HUDEP-2 (cell line): ENCODE measurements around the gene COX11.
A peak's percentile ranks its signal among the peaks of the same experiment; 100 is the strongest.

ENCODE experiments used
- DNase-seq, 76 experiments: peaks; one replicate each; lab custom pipeline; 2025; ENCODE audit not compliant: unreplicated experiment in 76 of 76; lab: John Stamatoyannopoulos, UW

COX11 gene

DNA sequence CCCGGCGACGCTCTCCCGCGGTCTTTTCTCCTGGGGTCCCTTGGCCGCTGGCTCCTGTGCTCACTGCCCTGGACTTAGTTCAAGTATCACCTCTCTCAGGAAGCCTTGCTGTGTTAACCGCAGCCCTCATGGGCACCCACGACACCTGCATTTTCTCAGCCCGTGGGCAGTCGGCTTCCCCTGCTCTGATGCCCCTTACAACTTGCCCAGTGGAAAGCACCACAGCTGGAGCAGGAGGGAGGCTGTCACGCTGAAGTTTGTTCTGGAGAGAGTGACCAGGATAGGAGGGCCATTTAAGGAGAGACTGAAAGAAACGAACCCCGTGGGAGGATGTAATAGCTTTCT, 506 bp upstream of the COX11 start:
- DNase-seq = peak in 9 of 76 experiments; percentile 24 to 60 (median 45)

DNA sequence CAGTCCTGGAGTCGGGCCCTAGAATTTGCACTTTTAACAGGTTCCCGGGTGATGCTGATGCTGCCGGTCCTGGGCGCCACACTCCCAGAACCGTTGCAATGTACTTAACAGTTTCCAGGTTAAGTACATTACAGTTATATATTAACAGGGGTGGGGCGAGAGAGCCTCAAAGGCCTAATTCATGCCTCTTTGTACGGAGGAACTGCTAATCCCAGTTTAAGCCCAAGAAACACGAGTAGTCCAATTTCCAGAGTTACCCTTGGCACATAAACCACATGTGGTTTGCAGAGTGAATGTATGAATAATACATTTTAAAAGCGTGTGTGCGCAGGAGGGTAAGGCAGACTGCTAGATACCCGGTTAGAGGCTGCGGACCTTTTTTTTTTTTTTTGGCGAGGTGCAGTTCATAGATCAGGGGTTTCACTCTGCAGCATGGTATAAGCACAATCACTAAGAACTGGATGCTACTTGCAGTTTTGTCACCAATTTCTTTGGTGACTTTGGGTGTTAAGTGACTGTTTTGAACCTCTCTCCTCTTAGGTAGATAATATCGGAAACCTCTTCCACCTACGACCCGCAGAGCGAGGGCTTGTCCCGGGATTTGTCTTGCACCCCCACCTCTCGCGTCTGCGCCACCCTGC, 713 bp downstream of the COX11 start:
- DNase-seq = peak in 9 of 76 experiments; percentile 2 to 44 (median 35)

DNA sequence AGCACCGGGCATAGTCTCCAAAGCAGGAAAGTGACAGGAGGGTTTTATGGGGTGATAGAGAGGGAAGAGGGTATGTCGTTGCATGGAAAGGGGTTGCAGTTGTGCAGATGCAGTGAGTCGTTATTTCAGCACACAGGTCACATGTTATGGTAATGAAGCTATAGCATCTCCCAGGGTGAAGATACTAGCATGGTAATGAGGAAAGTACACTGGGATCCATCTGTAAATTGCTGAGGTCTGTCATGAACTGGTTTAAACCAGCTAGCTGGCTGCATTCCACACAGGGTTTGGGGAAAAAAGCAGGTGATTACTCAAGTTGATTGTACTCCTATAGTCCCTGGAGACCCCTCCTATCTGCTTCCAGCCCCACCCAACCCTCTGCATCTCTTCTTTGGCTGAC, 11.7 kb downstream of the COX11 start:
- no peak for DNase-seq

DNA sequence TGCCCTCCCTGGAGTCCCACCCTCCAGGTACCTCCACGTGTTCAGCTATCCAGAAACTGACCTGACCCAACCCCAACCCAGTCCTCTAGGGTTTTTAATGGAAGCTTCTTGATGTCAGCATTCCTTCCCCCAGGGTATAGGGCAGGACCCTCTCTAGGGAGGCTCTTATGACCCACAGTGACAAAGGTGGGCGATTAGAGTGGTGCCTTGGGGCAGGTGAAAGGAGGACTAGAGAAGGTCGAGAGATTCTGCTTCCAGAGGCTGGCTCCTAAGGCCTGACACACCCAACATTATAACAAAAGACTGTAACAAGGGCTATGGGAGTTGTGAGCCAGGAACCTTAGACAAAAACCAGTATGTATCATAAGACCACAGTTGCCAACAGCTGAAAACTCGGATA, 17.2 kb downstream of the COX11 start:
- DNase-seq = no peak

DNA sequence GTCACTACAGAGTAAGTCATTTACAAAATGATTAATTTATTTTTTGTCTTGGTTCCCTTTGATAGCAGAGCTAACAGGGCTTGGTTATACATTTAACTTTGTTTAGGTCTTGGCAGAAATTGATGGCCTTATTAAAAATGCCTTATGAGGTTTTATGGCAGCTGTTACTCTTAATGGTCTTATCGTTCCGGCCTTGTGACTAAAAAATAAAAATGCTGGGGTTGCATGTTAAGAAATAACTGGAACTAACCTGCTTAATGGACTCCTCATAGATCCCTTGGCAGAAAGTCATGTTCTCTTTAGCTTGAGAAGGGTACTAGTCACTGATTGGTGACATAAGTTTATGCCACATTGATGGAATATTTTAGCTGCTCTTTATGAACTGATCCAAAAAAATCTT, 18.3 kb downstream of the COX11 start:
- no peak for DNase-seq

DNA sequence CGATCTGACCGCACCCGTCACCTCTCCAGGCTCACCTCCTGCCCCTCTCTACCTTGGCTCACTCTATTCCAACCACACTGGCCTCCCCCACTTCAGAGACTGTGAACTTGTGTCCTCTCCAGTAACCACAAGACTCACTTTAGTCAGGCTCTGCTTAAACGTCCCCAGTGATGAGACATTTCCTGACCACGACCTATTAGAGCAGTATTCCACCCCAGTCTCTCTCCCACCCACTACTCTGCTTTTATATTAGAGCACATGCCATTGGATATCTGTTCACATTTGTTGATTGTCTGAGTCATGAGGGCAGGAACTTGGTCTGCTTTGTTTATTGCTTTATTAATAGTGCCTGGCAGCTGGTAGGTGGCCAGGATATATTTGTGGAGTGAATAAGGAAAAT, 20.1 kb downstream of the COX11 start:
- DNase-seq = peak in 1 of 76 experiments; percentile 15

DNA sequence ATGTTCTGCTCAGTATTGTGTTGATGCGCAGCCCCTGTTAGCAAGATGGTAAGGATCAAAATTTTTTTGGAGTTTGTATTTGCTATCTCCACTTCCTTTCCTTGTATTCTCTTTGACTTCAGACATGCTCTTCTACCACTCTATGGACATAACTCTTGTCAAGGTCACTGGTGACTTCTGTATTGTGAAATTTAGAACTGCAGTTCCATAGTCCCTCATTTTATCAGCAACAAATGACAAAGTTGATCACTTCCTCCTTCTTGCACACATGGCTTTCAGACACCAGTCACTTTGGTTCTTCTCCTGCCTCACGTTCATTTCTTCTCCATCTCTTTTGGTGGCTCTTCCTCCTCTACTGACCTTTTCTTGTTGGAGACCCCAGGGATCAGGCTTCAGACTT, 21.1 kb downstream of the COX11 start:
- no peak for DNase-seq

DNA sequence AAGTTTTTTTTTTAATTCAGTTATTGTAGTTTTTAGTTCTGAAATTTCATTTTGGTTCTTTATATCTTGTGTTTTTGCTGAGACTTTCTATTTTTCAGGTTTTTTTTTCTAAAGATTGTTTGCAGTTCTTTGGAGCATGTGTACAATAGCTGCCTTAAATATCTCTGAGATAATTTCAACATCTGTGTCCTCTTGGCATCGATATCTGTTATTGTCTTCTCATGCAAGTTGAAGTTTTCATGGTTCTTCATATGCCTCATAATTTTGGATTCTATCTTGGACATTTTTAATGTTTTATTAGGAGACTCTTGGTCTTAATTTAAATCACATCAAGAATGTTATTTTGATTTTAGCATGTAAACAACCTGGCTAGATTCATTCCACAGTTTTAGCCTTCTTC, 22.8 kb downstream of the COX11 start:
- peak in 1 of 76 experiments; percentile 10 for DNase-seq

DNA sequence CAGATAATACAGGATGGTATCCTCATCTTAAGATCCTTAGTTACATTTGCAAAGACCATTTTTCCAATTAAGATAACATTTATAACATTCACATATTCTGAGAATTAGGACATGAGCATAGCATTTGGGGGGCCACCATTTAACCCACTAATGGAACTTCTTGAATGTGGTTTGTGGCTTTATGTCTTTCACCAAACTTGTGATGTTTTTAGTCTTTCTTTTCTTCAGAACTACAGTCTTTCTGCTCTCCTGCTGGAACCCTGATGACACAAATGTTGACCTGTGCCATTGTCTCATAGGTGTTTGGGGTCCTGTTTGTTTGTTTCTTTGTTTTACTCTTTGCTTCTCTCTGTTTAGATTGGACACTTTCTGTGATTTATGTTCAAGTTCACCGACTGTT, 23.2 kb downstream of the COX11 start:
- no peak for DNase-seq

DNA sequence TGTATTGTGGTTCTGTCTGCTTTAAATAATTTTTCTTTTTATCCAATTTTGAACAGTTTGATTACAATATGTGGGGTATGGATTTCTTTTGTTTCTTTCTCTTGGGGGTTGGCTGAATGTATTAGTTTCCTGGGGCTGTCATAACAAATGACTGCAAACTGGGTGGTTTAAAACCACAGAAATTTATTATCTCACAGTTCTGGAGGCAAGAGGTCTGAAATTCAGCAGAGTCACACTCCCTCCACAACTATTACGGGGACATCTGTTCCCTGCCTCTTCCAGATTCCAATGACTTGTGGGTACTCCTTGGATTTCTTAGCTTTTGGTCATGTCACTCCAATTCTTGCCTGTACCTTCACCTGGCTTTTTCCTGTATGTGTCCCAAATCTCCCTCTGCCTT, 23.7 kb downstream of the COX11 start:
- DNase-seq = no peak

DNA sequence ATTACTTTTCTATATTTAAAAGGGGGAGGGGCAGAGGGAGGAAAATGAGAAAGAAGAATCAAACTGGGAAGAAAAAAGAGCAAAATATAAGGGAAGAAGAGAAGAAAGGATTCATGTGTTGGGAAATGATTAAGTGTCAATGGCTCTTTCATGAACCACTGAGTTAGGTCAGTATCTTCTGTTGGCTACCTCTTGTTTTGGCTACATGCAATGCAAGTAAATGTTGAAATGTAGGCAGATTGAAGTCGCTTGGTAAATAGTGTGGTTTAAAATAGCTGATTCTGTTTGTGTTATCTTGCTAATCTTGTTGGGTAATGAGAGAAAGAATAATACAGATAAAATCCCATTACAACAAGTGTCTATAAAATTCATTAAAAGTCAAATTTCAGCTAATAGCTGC, 27.2 kb downstream of the COX11 start:
- no peak for DNase-seq

DNA sequence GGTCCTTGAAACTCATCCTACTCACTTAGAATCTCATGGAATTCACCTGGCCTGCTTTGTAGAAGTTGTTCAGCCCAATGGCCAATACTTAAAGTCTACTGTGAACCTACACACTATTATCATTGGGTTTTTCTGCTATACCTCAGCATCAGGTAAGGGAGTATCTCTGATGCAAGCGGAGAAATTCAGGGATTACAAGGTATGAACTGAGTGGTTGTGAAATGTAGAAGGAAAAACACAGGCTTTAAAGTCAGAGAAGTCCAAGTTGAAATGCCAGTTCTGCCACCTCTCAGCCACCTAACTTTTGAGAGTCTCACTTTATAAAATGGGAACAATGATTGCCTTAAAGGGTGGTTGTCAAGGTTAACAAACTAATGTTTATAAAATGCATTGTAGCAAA, 31.0 kb downstream of the COX11 start:
- DNase-seq = no peak

DNA sequence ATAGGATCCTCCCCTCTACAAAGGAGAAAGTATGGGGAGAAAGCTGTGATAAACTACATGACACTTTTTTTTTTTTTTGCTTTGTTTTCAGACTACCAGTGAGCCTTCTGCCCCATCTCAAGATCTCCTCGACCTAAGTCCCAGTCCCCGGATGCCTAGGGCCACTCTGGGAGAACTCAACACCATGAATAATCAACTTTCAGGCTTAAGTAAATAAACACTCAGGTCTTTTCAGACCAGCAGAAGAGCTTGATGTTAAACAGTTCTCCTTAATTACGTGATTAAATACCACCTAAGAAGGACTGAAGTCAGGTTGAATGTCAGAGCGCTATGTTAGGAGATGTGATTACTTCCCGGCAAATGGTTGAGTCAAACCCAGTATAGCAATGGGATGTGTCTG, 31.4 kb downstream of the COX11 start:
- no peak for DNase-seq

DNA sequence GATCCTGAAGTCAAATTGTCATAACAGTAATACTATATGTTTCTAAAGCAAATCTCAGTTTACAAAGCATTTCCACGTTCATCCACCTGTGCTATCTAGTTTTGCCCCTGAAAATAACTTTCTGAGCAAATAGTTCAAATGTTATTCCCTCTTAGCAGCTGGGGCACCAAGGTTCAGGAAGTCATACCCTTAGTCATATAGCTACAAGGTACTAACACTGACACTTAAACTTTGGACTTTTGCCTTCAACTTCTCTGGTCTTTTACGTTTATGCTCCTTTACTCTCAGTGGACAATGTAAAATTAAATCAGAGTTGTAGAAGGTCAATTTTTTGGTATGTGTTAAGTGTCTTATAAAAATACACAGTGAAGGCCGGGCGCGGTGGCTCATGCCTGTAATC, 33.0 kb downstream of the COX11 start:
- DNase-seq = no peak

DNA sequence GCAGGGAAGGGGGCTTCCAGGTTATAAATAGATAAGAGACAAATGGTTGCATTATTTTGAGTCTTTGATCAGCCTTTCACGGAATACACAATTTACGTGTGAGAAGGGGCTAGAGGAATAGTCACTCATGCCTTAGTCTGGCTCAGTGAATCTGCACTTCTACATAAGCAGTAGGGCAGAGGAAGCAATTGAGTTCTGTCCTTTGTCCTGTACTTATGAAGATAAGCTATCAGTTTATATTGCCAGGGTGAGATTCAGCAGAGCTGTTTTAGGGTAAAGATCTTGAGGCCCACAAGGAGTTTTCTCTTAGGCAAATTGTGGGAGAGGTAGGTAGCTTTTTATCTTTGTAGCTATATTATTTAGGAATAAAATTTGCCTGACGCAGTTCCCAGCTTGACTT, 34.5 kb downstream of the COX11 start:
- no peak for DNase-seq

DNA sequence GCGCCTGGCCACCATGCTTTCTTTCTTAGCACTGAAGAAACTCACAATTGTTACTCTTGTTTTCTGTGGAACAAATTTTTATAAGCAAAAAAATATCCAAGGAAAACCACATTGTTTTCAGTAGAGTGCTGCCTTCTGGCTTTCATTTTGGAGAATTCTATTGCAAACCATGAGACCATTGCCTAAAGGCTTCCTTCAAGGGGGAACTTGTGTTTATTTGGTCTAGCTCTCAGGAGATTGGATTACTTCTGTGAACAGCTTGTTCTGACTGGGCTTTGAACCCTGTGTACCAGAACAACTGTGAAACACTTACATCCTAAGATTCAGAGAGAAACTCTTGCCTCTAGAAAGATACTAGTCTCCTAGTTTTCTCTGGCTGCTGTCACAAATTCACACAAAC, 35.7 kb downstream of the COX11 start:
- no peak for DNase-seq

DNA sequence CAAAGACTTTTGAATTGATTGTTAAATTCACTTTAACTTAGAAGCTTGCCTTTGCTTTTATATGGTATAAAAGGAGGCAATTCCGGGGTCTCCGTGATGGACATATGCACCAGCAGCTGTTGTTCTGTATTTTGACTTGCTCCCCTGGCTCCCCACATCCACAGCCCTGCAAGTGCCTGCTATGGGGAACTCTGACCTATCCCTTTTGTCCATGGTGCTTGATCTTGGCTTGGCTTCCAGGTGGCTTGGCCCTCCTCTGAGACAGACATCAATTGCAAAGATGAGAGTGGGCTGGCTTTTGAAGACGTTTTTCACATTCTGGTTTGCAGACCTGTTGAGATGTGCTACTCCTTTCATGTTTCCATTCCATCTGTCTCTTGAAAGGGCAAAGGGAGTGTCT, 40.9 kb downstream of the COX11 start:
- no peak for DNase-seq

DNA sequence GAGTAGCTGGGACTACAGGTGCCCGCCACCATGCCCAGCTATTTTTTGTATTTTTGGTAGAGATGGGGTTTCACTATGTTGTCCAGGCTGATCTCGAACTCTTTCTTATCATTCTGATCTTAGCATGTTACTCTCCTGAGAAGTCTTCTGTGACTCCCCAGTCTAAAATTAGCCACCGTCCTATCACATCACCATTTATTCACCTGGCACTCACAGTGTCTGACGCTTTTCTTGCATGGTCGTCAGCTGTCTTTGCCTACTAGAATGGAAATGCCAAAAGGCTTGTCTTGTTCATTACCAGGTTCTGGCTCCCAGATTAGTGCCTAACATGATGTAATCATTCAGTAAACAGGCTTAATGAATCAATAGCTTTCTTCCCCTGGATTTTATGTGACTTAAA, 44.0 kb downstream of the COX11 start:
- no peak for DNase-seq

DNA sequence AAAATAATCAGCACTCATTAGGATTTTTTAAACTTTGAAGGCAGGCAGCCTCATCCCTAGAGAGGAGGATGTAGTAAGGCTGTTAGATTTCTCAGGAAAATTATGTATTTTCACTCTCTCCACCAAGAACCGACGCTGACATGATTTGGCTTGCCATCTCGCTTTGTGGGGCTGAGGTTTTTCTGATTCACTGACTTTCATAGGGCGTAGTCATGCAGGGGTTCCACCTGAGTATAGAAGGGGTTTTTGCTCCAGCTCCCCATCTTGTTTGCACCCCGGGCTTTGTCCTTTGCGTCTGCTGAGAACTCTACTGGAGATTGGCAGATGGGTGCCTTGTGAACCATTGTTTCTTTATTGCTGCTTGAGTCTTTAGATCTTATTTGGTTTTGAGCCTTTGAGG, 47.6 kb downstream of the COX11 start:
- DNase-seq = no peak

DNA sequence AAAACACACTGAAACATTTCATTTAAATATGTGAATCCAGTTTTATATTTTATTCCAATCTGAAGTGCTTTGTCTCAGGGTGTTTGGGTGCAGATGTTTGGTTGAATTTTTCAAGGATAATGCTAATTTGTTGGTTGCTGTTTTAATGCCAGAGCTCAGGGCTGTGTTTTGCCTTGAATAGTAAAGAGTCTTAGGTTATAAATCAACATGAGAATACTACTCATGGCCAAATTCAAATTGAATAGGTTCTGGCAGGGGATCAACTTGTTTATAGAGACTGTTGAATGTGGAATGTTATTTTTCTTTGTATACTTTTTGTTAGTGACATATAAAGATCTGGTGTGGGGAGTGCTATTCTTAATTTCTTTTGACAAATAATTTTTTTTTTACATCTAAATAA, 49.0 kb downstream of the COX11 start:
- DNase-seq = no peak

DNA sequence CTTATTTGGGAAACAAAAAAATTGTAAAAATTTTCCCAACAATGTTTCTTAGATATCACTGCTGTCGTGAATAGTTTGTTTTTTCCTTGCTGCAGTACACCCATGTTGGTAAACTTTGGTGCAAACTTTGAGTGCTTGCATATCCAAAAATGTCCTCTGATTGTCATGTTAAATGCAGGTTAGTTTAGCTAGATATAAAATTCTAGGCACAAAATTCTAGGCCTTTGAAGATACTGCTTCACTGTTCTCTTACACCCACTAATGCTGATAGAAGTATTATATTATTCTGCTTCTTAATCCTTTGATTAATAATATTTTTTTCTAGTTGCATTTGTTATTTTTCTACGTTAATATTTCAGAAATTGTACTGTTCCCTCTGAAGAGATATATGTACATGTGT, 51.7 kb downstream of the COX11 start:
- DNase-seq = no peak
